ENCODE measurements around the gene AATF. TPM values are rescaled to one million over a fixed set of nuclear protein-coding genes. Genes with fewer than 3 reads are reported as not detected.

The AATF gene
- total RNA-seq, 1 experiment from 2014 or later: 85.2 TPM

- TF ChIP-seq, protein P1, sequence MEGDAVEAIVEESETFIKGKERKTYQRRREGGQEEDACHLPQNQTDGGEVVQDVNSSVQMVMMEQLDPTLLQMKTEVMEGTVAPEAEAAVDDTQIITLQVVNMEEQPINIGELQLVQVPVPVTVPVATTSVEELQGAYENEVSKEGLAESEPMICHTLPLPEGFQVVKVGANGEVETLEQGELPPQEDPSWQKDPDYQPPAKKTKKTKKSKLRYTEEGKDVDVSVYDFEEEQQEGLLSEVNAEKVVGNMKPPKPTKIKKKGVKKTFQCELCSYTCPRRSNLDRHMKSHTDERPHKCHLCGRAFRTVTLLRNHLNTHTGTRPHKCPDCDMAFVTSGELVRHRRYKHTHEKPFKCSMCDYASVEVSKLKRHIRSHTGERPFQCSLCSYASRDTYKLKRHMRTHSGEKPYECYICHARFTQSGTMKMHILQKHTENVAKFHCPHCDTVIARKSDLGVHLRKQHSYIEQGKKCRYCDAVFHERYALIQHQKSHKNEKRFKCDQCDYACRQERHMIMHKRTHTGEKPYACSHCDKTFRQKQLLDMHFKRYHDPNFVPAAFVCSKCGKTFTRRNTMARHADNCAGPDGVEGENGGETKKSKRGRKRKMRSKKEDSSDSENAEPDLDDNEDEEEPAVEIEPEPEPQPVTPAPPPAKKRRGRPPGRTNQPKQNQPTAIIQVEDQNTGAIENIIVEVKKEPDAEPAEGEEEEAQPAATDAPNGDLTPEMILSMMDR (IDR thresholded peaks at IDR 0.05; ENCODE audit: unreplicated experiment): no peak
- POLR2A ChIA-PET: interaction anchor here (1.7 kb wide), 1 partner anchor 12 kb away, joined by 6 read pairs; the partner anchor contains the start of gene AATF
- Mint-ChIP-seq H3K4me1 (ENCODE audit: insufficient read depth, unreplicated experiment) (peaks cover 14% of the 10 kb centered on the region), H3K4me3 (ENCODE audit: unreplicated experiment) (peak within 1 kb of the TSS; percentile 76), H3K27ac (ENCODE audit: low read depth, unreplicated experiment) (no peak within 1 kb of the TSS), H3K9me3 (ENCODE audit: unreplicated experiment) (no peaks in the 10 kb centered on the region), H3K36me3 (ENCODE audit: insufficient read depth, unreplicated experiment) (no peaks in the 10 kb centered on the region), H3K27me3 (ENCODE audit: insufficient read depth, unreplicated experiment) (no peaks in the 10 kb centered on the region)
- no TSS peak for BruUV-seq (replicated peaks)
- CTCF ChIA-PET: no interaction called here
- intact Hi-C loops (cut with micrococcal nuclease): no loop called here
- DNase-seq (ENCODE audit: unreplicated experiment): no peak
Observed at GRCh38 chr17:36937001-36937958, 11.5 kb upstream of the AATF start, which contains the start of gene LHX1. LHX1 (plus strand) TSS chr17:36937475; CDS start chr17:36938198, 723 bp downstream.

DNA sequence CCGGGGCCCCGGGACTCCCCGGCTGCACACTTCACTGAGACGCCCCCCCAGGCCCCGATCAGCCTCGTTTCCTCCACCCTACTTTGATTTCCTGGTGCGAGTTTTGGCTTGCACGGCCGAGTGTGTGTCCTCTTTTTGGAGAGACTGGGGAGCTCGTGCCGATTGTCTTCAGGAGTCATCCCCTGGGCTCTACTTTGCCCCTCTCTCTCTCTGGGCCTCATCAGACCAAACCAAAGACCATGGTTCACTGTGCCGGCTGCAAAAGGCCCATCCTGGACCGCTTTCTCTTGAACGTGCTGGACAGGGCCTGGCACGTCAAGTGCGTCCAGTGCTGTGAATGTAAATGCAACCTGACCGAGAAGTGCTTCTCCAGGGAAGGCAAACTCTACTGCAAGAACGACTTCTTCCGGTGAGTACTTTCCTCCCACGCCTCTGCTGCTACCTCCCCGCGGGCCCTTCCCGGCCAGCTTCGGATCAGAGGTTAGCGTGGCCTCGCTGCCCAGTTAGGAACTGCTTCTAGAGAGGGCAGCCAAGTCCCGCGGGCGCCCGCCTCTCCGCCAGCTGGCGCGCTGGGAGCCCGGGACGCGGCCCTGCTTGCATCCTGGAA, 10.7 kb upstream of the AATF start:
- Mint-ChIP-seq H3K36me3 (ENCODE audit: insufficient read depth, unreplicated experiment) (no peaks in the 10 kb centered on the region), H3K4me3 (ENCODE audit: unreplicated experiment) (no peak overlapping the region), H3K27me3 (ENCODE audit: insufficient read depth, unreplicated experiment) (no peaks in the 10 kb centered on the region), H3K9me3 (ENCODE audit: unreplicated experiment) (no peaks in the 10 kb centered on the region), H3K4me1 (ENCODE audit: insufficient read depth, unreplicated experiment) (peaks cover 11% of the 10 kb centered on the region), H3K27ac (ENCODE audit: low read depth, unreplicated experiment) (no peak overlapping the region)
- no TSS peak for BruUV-seq (replicated peaks)
- TF ChIP-seq, protein P1 (IDR thresholded peaks at IDR 0.05; ENCODE audit: unreplicated experiment): no peak
- POLR2A ChIA-PET: interaction anchor here (1.7 kb wide), 1 partner anchor 11 kb away, joined by 6 read pairs; the partner anchor contains the start of gene AATF
- DNase-seq (ENCODE audit: unreplicated experiment): peak; percentile 26
- CTCF ChIA-PET: no interaction called here
- intact Hi-C loops (cut with micrococcal nuclease): no loop called here

DNA sequence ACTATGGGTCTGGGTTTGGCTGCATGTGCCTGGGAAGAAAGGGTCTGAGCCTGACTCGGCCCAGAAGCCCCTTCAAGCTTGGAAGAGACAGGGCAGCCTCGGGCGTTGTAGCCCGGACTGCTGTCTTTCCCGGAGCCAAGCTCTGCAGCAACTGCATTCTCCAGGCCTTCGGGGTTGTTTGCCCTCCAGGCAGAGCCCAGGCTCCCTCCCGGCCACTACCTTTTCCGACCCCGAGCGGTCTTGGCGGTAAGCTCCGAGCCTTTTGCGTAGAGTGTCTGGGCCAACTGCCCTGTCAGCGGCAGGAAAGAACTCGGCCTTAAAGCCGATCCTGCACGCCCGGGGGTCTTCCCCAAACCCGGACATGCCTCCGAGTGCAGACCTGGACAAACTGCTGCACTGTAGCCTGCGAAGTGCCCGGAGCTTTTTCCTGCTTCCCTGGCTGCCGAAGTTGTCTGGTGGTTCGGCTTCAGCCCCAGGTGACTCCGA, 10.1 kb upstream of the AATF start:
- CTCF ChIA-PET: no interaction called here
- Mint-ChIP-seq H3K36me3 (ENCODE audit: insufficient read depth, unreplicated experiment) (no peaks in the 10 kb centered on the region), H3K4me1 (ENCODE audit: insufficient read depth, unreplicated experiment) (peaks cover 11% of the 10 kb centered on the region), H3K27ac (ENCODE audit: low read depth, unreplicated experiment) (no peak overlapping the region), H3K9me3 (ENCODE audit: unreplicated experiment) (no peaks in the 10 kb centered on the region), H3K27me3 (ENCODE audit: insufficient read depth, unreplicated experiment) (peaks cover 4% of the 10 kb centered on the region), H3K4me3 (ENCODE audit: unreplicated experiment) (no peak overlapping the region)
- no peak for DNase-seq (ENCODE audit: unreplicated experiment)
- BruUV-seq (replicated peaks): no TSS peak
- TF ChIP-seq, protein P1 (IDR thresholded peaks at IDR 0.05; ENCODE audit: unreplicated experiment): no peak
- intact Hi-C loops (cut with micrococcal nuclease): no loop called here
- POLR2A ChIA-PET: interaction anchor here (1.7 kb wide), 1 partner anchor 10 kb away, joined by 6 read pairs; the partner anchor contains the start of gene AATF
